HUES64 (cell line): ENCODE measurements around the gene PTPRN2.
A peak's percentile ranks its signal among the peaks of the same experiment; 100 is the strongest.

ENCODE experiments used
- H3K27ac ChIP-seq: 2 replicates; pipeline ENCODE4 v1.7.0; 2013; ENCODE audit warnings: low read depth, low read length, inconsistent platforms
- H3K27me3 ChIP-seq: 2 replicates; pipeline ENCODE4 v1.6.1; 2013; ENCODE audit warnings: mild to moderate bottlenecking, low read length; ENCODE audit not compliant: insufficient read depth
- H3K36me3 ChIP-seq: 2 replicates; pipeline ENCODE4 v1.6.1; 2013; ENCODE audit warnings: mild to moderate bottlenecking, low read length; ENCODE audit not compliant: insufficient read depth
- H3K4me1 ChIP-seq: 2 replicates; pipeline ENCODE4 v1.6.1; 2013; ENCODE audit warnings: mild to moderate bottlenecking, low read length, moderate library complexity; ENCODE audit not compliant: insufficient read depth
- H3K4me3 ChIP-seq: 2 replicates; pipeline ENCODE4 v1.5.1; 2013; ENCODE audit warnings: mild to moderate bottlenecking, low read length, moderate library complexity
- H3K9ac ChIP-seq: 2 replicates; pipeline ENCODE4 v1.6.1; 2013; ENCODE audit warnings: mild to moderate bottlenecking, low read depth, low read length
- H3K9me3 ChIP-seq: 2 replicates; pipeline ENCODE4 v1.6.1; 2013; ENCODE audit warnings: low read depth, low read length; ENCODE audit not compliant: insufficient read depth
- WGBS: fragments of 150-250, 120-280 bp; methylation state at CpG from one replicate; pipeline ENCODE4 v1.1.7; 2013; ENCODE audit warnings: missing lambda C conversion rate; 5-methylcytosine and 5-hydroxymethylcytosine counted together

PTPRN2 gene

GRCh38 chr7:157826566-157826965 is 761.1 kb downstream of the PTPRN2 start:
- Histone ChIP-seq H3K9ac (no peak overlapping the region), H3K27ac (no peak overlapping the region), H3K27me3 (no peaks in the 10 kb centered on the region), H3K4me3 (0 out of 2 replicates have a peak overlapping the region, but pooled peaks have one; percentile 4), H3K36me3 (no peaks in the 10 kb centered on the region), H3K4me1 (no peaks in the 10 kb centered on the region), H3K9me3 (peaks cover 98% of the 10 kb centered on the region)
- WGBS: 89% methylated on average over 17 of the region's 17 CpGs

GRCh38 chr7:157825325-157825724 is 762.3 kb downstream of the PTPRN2 start:
- Histone ChIP-seq H3K4me1 (no peaks in the 10 kb centered on the region), H3K27me3 (no peaks in the 10 kb centered on the region), H3K36me3 (no peaks in the 10 kb centered on the region), H3K4me3 (no peak overlapping the region), H3K27ac (no peak overlapping the region), H3K9me3 (peaks cover 98% of the 10 kb centered on the region), H3K9ac (no peak overlapping the region)
- WGBS: 76% methylated on average over 6 of the region's 6 CpGs

- H3K9me3 ChIP-seq: peaks cover 98% of the 10 kb centered on the region
- no peaks in the 10 kb centered on the region for H3K27me3 ChIP-seq
- 78% methylated on average over 8 of the region's 8 CpGs for WGBS
- no peak overlapping the region for H3K4me3 ChIP-seq
- H3K4me1 ChIP-seq: no peaks in the 10 kb centered on the region
- H3K27ac ChIP-seq: no peak overlapping the region
- no peak overlapping the region for H3K9ac ChIP-seq
- no peaks in the 10 kb centered on the region for H3K36me3 ChIP-seq
Observed at GRCh38 chr7:157824819-157825121, 762.9 kb downstream of the PTPRN2 start.

GRCh38 chr7:157824011-157824818 is 763.4 kb downstream of the PTPRN2 start:
- H3K4me3 ChIP-seq: no peak overlapping the region
- no peak overlapping the region for H3K27ac ChIP-seq
- H3K27me3 ChIP-seq: no peaks in the 10 kb centered on the region
- H3K9me3 ChIP-seq: peaks cover 95% of the 10 kb centered on the region
- WGBS: 78% methylated on average over 18 of the region's 18 CpGs
- H3K9ac ChIP-seq: no peak overlapping the region
- no peaks in the 10 kb centered on the region for H3K4me1 ChIP-seq
- H3K36me3 ChIP-seq: no peaks in the 10 kb centered on the region

GRCh38 chr7:157822688-157823031 is 765.0 kb downstream of the PTPRN2 start:
- Histone ChIP-seq H3K27ac (no peak overlapping the region), H3K36me3 (no peaks in the 10 kb centered on the region), H3K9ac (no peak overlapping the region), H3K4me1 (no peaks in the 10 kb centered on the region), H3K4me3 (no peak overlapping the region), H3K27me3 (no peaks in the 10 kb centered on the region), H3K9me3 (peaks cover 95% of the 10 kb centered on the region)
- 70% methylated on average over 1 of the region's 1 CpG for WGBS

GRCh38 chr7:157821959-157822687 is 765.5 kb downstream of the PTPRN2 start:
- Histone ChIP-seq H3K9ac (no peak overlapping the region), H3K9me3 (peaks cover 95% of the 10 kb centered on the region), H3K27ac (no peak overlapping the region), H3K27me3 (no peaks in the 10 kb centered on the region), H3K4me3 (no peak overlapping the region), H3K4me1 (no peaks in the 10 kb centered on the region), H3K36me3 (no peaks in the 10 kb centered on the region)
- WGBS: 80% methylated on average over 3 of the region's 3 CpGs

GRCh38 chr7:157820796-157821195 is 766.8 kb downstream of the PTPRN2 start:
- no peaks in the 10 kb centered on the region for H3K4me1 ChIP-seq
- 63% methylated on average over 4 of the region's 4 CpGs for WGBS
- H3K27me3 ChIP-seq: no peaks in the 10 kb centered on the region
- no peak overlapping the region for H3K9ac ChIP-seq
- H3K27ac ChIP-seq: no peak overlapping the region
- no peak overlapping the region; the same call in 1 of the 2 replicates for H3K4me3 ChIP-seq
- peaks cover 96% of the 10 kb centered on the region for H3K9me3 ChIP-seq
- H3K36me3 ChIP-seq: no peaks in the 10 kb centered on the region

- H3K36me3 ChIP-seq: no peaks in the 10 kb centered on the region
- peaks cover 95% of the 10 kb centered on the region for H3K9me3 ChIP-seq
- no peak overlapping the region for H3K4me3 ChIP-seq
- no peaks in the 10 kb centered on the region for H3K4me1 ChIP-seq
- 88% methylated on average over 16 of the region's 21 CpGs for WGBS
- no peaks in the 10 kb centered on the region for H3K27me3 ChIP-seq
- H3K27ac ChIP-seq: no peak overlapping the region
- no peak overlapping the region for H3K9ac ChIP-seq
Observed at GRCh38 chr7:157819455-157819807, 768.2 kb downstream of the PTPRN2 start.

GRCh38 chr7:157818701-157819454 is 768.7 kb downstream of the PTPRN2 start:
- no peak overlapping the region for H3K4me3 ChIP-seq
- H3K4me1 ChIP-seq: no peaks in the 10 kb centered on the region
- H3K9ac ChIP-seq: no peak overlapping the region
- no peaks in the 10 kb centered on the region for H3K27me3 ChIP-seq
- WGBS: 88% methylated on average over 19 of the region's 20 CpGs
- H3K9me3 ChIP-seq: peaks cover 93% of the 10 kb centered on the region
- no peak overlapping the region for H3K27ac ChIP-seq
- no peaks in the 10 kb centered on the region for H3K36me3 ChIP-seq

- Histone ChIP-seq H3K4me3 (no peak overlapping the region), H3K27me3 (no peaks in the 10 kb centered on the region), H3K9me3 (peaks cover 93% of the 10 kb centered on the region), H3K36me3 (no peaks in the 10 kb centered on the region), H3K27ac (no peak overlapping the region), H3K4me1 (no peaks in the 10 kb centered on the region), H3K9ac (no peak overlapping the region)
- 86% methylated on average over 13 of the region's 13 CpGs for WGBS
Observed at GRCh38 chr7:157817944-157818700, 769.5 kb downstream of the PTPRN2 start.

- 75% methylated on average over 11 of the region's 11 CpGs for WGBS
- H3K36me3 ChIP-seq: no peaks in the 10 kb centered on the region
- no peak overlapping the region for H3K4me3 ChIP-seq
- H3K4me1 ChIP-seq: no peaks in the 10 kb centered on the region
- no peak overlapping the region for H3K9ac ChIP-seq
- no peaks in the 10 kb centered on the region for H3K27me3 ChIP-seq
- H3K9me3 ChIP-seq: peaks cover 93% of the 10 kb centered on the region
- H3K27ac ChIP-seq: no peak overlapping the region
Observed at GRCh38 chr7:157817433-157817832, 770.2 kb downstream of the PTPRN2 start.
